Fibroblast of lung (primary cell): ENCODE results near the gene LINC00237.

Experiments
- EZH2 ChIP-seq: IDR thresholded peaks from 2 replicates; pipeline ENCODE4 v1.5.1; 2012; ENCODE audit warnings: low read length, control low read depth, mild to moderate bottlenecking; ENCODE audit errors: missing control alignments
- TF ChIP-seq, protein P1 (sequence below), 2 donors: IDR thresholded peaks in 1 of 2; conservative IDR thresholded peaks in 1 of 2; 1 replicate in 1 of 2; 2 replicates in 1 of 2; pipeline ENCODE4 v1.5.1; 2011 to 2012; ENCODE audit warnings: low read length in 2 of 2, control low read depth in 1 of 2, inconsistent platforms in 1 of 2, low read depth in 1 of 2, mild to moderate bottlenecking in 1 of 2

DNA sequence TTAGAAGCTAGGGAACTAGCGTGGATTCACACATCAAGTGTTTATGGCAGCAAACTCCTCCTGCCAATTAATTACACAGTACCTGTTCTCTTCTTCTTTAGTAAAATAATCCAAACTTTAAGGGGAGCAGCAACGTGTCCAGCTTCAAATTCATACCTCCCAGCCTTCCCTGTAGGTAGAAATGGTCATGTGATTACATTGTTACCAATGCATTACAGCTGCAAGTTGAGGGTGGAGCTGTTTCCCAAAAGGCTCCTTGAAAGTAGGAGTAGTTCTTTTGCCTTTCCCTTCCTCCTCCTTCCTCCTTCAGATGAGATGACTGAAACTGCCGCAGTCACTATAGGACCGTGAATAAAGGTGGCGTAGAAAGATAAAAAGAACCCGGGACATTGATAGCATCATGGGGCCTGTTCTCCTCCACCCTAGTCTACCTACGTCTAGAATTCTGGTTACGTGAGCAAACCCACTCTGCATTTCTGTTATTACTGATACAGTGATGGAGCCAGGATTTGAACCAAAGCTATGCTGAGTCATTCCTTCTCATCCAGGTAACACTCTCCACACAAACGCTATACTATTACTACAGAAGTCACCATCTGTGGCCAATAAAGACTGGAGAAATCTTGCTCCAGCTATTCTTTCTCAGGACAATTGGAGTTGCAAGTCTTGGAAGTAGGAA, 18.2 kb downstream of the LINC00237 start:
- TF ChIP-seq, protein P1, sequence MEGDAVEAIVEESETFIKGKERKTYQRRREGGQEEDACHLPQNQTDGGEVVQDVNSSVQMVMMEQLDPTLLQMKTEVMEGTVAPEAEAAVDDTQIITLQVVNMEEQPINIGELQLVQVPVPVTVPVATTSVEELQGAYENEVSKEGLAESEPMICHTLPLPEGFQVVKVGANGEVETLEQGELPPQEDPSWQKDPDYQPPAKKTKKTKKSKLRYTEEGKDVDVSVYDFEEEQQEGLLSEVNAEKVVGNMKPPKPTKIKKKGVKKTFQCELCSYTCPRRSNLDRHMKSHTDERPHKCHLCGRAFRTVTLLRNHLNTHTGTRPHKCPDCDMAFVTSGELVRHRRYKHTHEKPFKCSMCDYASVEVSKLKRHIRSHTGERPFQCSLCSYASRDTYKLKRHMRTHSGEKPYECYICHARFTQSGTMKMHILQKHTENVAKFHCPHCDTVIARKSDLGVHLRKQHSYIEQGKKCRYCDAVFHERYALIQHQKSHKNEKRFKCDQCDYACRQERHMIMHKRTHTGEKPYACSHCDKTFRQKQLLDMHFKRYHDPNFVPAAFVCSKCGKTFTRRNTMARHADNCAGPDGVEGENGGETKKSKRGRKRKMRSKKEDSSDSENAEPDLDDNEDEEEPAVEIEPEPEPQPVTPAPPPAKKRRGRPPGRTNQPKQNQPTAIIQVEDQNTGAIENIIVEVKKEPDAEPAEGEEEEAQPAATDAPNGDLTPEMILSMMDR (conservative IDR thresholded peaks at IDR 0.05 in 1 of 2, IDR thresholded peaks at IDR 0.05 in 1 of 2; ENCODE audit: low read depth in 1 of 2, low read length in 2 of 2): no peak
- no peak for TF ChIP-seq EZH2
